Endothelial cell (in vitro differentiated cells): ENCODE measurements around the gene ALDOA. TPM values are rescaled to one million over a fixed set of nuclear protein-coding genes. Genes with fewer than 3 reads are reported as not detected.
"Not testable (repeated sequence)": the region's sequence is repeated elsewhere in the genome, so short reads cannot be mapped to it uniquely, and the experiment has no call there.

Experiments
- DNase-seq: peaks from one replicate; pipeline ENCODE4 v3.0.0; 2021; ENCODE audit warnings: low spot score
- H3K27ac Mint-ChIP-seq: one replicate; pipeline ENCODE4 v1.8.0; 2021; ENCODE audit warnings: mixed read lengths, inconsistent platforms; ENCODE audit not compliant: unreplicated experiment
- H3K27me3 Mint-ChIP-seq: one replicate; pipeline ENCODE4 v1.8.0; 2021; ENCODE audit warnings: mild to moderate bottlenecking, moderate library complexity, mixed read lengths, inconsistent platforms; ENCODE audit not compliant: unreplicated experiment
- H3K36me3 Mint-ChIP-seq: one replicate; pipeline ENCODE4 v1.8.0; 2021; ENCODE audit warnings: mild to moderate bottlenecking, low read depth, mixed read lengths, inconsistent platforms; ENCODE audit not compliant: unreplicated experiment
- H3K4me1 Mint-ChIP-seq: one replicate; pipeline ENCODE4 v1.8.0; 2021; ENCODE audit warnings: mild to moderate bottlenecking, mixed read lengths, inconsistent platforms; ENCODE audit not compliant: unreplicated experiment
- H3K4me3 Mint-ChIP-seq: one replicate; pipeline ENCODE4 v1.8.0; 2021; ENCODE audit warnings: mild to moderate bottlenecking, mixed read lengths, inconsistent platforms; ENCODE audit not compliant: unreplicated experiment
- H3K9me3 Mint-ChIP-seq: one replicate; pipeline ENCODE4 v1.8.0; 2021; ENCODE audit warnings: mixed read lengths, inconsistent platforms; ENCODE audit not compliant: unreplicated experiment
- total RNA-seq: library from RNA; stranded (reverse); fragmentation: NEBNext Ultra II Directional; extraction: Animal tissue kit (Norgen Biotek cat#: 25700); gene quantifications from one replicate; pipeline ENCODE4 v1.2.1, GENCODE V29; 2021; ENCODE audit not compliant: unreplicated experiment
- TF ChIP-seq, protein P1 (sequence below): fragments of 200-600 bp; sonication (generic); IDR thresholded peaks from one replicate; pipeline ENCODE4 v1.5.0; 2021; ENCODE audit warnings: antibody characterized with exemption; ENCODE audit not compliant: unreplicated experiment

Gene ALDOA
- total RNA-seq, 1 donor from 2014 or later, result 551 TPM

GRCh38 chr16:30113031-30113710, 47.6 kb downstream of the ALDOA start, which contains the start of gene GDPD3:
Gene GDPD3 (minus strand): TSS chr16:30113537. CDS start chr16:30113478, 59 bp downstream.
- no peaks in the 10 kb centered on the region for H3K4me1 Mint-ChIP-seq
- TF ChIP-seq, protein P1, sequence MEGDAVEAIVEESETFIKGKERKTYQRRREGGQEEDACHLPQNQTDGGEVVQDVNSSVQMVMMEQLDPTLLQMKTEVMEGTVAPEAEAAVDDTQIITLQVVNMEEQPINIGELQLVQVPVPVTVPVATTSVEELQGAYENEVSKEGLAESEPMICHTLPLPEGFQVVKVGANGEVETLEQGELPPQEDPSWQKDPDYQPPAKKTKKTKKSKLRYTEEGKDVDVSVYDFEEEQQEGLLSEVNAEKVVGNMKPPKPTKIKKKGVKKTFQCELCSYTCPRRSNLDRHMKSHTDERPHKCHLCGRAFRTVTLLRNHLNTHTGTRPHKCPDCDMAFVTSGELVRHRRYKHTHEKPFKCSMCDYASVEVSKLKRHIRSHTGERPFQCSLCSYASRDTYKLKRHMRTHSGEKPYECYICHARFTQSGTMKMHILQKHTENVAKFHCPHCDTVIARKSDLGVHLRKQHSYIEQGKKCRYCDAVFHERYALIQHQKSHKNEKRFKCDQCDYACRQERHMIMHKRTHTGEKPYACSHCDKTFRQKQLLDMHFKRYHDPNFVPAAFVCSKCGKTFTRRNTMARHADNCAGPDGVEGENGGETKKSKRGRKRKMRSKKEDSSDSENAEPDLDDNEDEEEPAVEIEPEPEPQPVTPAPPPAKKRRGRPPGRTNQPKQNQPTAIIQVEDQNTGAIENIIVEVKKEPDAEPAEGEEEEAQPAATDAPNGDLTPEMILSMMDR, result no peak
- H3K4me3 Mint-ChIP-seq, result no peak within 1 kb of the TSS
- H3K9me3 Mint-ChIP-seq, result no peaks in the 10 kb centered on the region
- H3K27ac Mint-ChIP-seq, result no peak within 1 kb of the TSS
- no peak for DNase-seq
- peaks cover 12% of the 10 kb centered on the region for H3K36me3 Mint-ChIP-seq
- H3K27me3 Mint-ChIP-seq, result peaks cover 5% of the 10 kb centered on the region

DNA sequence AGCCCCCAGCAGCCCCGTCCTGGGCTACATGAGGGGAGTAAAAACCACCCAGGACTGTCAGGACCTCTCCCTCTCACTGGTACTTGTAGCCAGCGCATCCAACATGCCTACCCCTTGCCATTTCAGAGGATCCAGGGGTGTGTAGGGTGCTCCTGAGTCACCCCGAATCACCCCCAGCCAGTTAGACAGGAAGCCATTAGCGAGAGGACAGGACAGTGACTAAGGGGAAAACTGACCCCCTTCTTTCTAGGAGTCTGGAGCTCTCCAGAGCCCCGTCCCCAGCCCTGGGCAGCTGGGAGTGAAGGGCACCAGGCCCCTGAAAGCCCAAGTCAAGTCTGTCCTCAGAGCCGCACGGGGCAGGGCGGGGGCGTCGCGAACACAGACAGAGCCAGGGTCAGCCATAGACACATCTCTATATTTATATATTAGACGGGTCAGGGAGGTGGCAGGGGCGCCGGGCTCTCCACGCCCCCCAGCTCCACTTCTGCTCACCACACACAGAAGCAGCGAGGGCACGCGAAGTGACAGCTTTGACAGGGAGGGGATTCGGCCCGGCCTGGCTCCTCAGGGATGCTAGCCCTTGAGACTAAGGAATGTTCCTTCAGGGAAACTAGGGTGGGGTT, 48.3 kb downstream of the ALDOA start:
- no peak overlapping the region for H3K27ac Mint-ChIP-seq
- DNase-seq, result no peak

DNA sequence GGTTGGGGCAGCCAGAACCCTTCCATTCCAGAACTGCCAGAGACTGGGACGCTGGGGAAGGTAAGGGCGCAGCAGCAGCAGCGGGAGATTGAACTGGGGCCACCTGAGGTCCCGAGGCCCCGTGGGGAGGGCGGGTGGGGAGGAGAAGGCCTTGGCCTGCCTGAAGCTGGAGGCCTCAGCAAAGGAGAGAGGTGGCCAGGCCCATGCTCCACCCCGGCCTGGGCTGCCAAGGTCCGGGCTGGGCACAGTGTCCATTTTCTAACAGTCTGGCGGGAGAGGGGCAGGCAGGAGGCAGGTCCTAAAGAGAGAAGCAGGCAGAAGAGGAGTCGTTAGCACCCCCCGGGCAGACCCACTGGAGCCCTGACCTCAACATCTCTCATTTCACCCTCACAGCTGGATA, 48.9 kb downstream of the ALDOA start:
- H3K36me3 Mint-ChIP-seq, result peaks cover 15% of the 10 kb centered on the region
- no peak overlapping the region for H3K27ac Mint-ChIP-seq
- DNase-seq, result no peak
- no peaks in the 10 kb centered on the region for H3K4me1 Mint-ChIP-seq
- H3K9me3 Mint-ChIP-seq, result no peaks in the 10 kb centered on the region
- H3K4me3 Mint-ChIP-seq, result no peak overlapping the region
- TF ChIP-seq, protein P1, result no peak
- H3K27me3 Mint-ChIP-seq, result peaks cover 6% of the 10 kb centered on the region

More for the DNA sequence above, 48.3 kb downstream of the ALDOA start:
- Mint-ChIP-seq H3K9me3 (no peaks in the 10 kb centered on the region), H3K4me1 (no peaks in the 10 kb centered on the region), H3K36me3 (peaks cover 11% of the 10 kb centered on the region), H3K4me3 (no peak overlapping the region), H3K27me3 (peaks cover 5% of the 10 kb centered on the region)
- TF ChIP-seq, protein P1, result no peak

DNA sequence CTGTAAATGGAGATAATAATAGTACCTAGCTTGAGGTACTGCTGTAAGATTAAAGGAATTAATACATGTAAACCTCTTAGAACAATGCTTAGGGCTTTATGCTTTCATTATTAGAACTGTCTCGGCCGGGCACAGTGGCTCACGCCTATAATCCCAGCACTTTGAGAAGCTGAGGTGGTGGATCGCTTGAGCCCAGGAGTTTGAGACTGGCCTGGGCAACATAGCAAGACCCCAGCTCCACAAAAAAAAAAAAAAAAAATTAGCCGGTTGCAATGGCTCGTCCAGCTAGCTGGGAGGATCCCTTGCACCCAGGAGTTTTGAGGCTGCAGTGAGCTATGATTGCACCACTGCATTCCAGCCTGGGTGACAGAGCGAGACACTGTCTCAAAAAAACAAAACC, 49.3 kb downstream of the ALDOA start:
- not testable (repeated sequence) for H3K4me3 Mint-ChIP-seq, H3K27ac Mint-ChIP-seq, H3K27me3 Mint-ChIP-seq, H3K4me1 Mint-ChIP-seq, H3K9me3 Mint-ChIP-seq, DNase-seq
- H3K36me3 Mint-ChIP-seq, result peaks cover 16% of the 10 kb centered on the region

DNA sequence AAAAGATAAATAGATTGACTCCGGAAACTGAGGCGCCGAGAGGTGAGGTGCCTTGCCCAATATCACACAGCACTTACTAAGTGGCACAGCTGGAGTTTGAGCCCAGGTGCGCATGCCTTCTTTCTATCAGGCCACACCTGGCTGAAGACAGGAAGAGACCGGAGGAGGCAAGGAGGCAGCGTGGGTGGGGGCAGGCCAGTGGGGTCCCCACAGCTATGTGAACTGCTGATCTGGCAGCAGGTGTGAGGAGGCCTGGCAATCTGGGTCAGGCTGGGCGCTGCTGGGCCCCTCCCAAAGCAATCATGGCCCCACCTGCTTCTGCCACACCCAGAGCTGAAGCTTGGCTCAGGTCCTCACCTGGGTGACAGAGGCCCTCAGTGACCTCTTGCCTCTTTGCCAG, 49.7 kb downstream of the ALDOA start:
- TF ChIP-seq, protein P1, result no peak
- Mint-ChIP-seq H3K4me1 (no peaks in the 10 kb centered on the region), H3K9me3 (no peaks in the 10 kb centered on the region), H3K27ac (no peak overlapping the region), H3K27me3 (peaks cover 6% of the 10 kb centered on the region), H3K4me3 (no peak overlapping the region), H3K36me3 (peaks cover 16% of the 10 kb centered on the region)
- no peak for DNase-seq
